NB4 (cell line): ENCODE results near the gene ERICH6B.

Source experiments
- DNase-seq: peaks from one replicate; pipeline ENCODE4 v3.0.0; 2010; ENCODE audit warnings: low read depth
- H3K4me3 ChIP-seq: one replicate; pipeline ENCODE4 v1.5.1; 2011; ENCODE audit warnings: mild to moderate bottlenecking, low read depth, low read length, moderate library complexity
- MYC ChIP-seq: IDR thresholded peaks from 2 replicates; pipeline ENCODE4 v1.6.1; 2011; ENCODE audit warnings: low read depth, low read length
- POLR2A ChIP-seq: IDR thresholded peaks from 2 replicates; pipeline ENCODE4 v1.6.1; 2011; ENCODE audit warnings: mild to moderate bottlenecking; ENCODE audit not compliant: insufficient read length; ENCODE audit errors: extremely low read depth
- TF ChIP-seq, protein P1 (sequence below): IDR thresholded peaks from one replicate; pipeline ENCODE4 v1.5.1; 2012; ENCODE audit warnings: low read depth, low read length
- TF ChIP-seq, protein P2 (sequence below): IDR thresholded peaks from 2 replicates; pipeline ENCODE4 v1.6.1; 2011; ENCODE audit warnings: low read depth, low read length

The ERICH6B gene

DNA sequence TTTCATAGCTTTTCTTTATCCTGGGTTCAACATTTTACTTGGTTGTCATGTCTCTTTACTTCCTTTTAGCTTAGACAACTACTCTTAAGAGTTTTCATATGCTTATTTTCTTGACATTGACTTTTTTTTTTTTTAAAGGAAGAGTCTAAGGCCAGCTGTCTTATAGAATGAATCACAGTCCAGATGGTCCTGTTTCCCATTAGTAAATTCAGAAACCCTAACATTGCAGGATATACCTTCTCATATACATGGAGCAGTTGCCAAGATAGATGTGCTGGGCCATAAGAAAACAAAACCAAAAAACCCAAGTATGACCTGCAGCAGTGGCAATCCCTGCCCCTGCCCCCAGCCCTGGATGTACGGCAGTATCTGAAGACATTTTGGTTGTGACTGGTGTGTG lies 78.0 kb downstream of the ERICH6B start:
- TF ChIP-seq, protein P1, sequence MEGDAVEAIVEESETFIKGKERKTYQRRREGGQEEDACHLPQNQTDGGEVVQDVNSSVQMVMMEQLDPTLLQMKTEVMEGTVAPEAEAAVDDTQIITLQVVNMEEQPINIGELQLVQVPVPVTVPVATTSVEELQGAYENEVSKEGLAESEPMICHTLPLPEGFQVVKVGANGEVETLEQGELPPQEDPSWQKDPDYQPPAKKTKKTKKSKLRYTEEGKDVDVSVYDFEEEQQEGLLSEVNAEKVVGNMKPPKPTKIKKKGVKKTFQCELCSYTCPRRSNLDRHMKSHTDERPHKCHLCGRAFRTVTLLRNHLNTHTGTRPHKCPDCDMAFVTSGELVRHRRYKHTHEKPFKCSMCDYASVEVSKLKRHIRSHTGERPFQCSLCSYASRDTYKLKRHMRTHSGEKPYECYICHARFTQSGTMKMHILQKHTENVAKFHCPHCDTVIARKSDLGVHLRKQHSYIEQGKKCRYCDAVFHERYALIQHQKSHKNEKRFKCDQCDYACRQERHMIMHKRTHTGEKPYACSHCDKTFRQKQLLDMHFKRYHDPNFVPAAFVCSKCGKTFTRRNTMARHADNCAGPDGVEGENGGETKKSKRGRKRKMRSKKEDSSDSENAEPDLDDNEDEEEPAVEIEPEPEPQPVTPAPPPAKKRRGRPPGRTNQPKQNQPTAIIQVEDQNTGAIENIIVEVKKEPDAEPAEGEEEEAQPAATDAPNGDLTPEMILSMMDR = no peak
- TF ChIP-seq POLR2A (no peak), MYC (no peak)
- TF ChIP-seq, protein P2, sequence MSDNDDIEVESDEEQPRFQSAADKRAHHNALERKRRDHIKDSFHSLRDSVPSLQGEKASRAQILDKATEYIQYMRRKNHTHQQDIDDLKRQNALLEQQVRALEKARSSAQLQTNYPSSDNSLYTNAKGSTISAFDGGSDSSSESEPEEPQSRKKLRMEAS = no peak
- H3K4me3 ChIP-seq = no peak overlapping the region
- no peak for DNase-seq

DNA sequence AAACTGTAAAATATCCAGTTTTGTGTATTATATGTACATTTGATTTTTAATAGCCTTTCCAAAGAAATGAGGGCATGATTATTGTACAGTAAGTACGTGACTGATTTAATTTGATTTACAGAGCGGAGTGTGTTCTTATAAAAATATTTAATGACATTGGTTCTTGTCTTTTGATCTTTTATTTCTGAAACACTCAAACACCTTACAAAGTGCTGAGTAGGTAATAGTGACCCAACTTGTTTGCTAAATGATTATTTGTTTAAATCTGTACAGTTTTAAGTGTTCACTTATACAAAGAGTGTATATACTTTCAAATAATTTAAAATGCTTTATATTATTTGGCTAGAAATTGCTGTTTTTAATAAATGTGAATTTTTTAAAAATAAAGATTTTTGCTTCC lies 79.3 kb downstream of the ERICH6B start:
- TF ChIP-seq, protein P2 = no peak
- TF ChIP-seq, protein P1 = no peak
- TF ChIP-seq MYC (no peak), POLR2A (no peak)
- DNase-seq = no peak
- no peak overlapping the region for H3K4me3 ChIP-seq

DNA sequence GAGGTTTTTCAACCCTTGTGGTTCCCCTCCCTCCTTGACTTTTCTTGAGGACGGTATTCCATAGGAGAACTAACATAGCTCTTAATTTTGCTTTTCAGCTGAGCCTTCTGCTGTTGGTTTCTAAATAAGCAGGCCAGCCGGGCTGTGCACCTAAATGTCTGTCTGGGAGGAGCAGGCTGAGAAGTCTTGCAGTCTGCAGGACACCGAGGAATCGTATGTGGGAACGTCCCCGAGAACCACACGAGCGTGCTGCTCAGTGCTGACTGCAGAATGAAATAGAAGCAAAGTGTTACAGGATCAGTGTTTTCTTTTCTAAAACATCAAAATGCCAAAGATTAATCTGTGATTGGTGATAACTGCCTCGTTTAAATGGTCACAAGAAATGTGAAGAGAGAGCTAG lies 80.9 kb downstream of the ERICH6B start:
- TF ChIP-seq, protein P2 = no peak
- no peak overlapping the region for H3K4me3 ChIP-seq
- no peak for DNase-seq

DNA sequence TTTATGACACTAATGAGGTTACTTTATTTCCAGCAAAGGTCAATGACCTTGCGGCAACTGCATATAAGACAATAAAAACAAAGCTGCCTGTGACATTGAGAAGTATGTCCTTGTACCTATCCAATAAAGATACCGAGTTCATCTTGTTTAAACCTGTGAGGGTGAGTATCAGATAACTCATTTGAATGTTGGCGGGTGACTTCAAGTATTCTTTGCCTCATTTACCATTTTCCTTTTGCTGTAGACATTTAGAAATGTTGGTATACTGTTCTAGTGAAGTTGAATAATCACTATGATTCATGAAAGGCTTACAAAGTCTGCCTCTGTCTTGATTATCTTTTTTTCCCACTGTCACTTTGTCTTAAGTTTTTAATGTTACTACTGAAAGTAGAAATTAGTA lies 85.8 kb downstream of the ERICH6B start:
- no peak for DNase-seq
- no peak overlapping the region for H3K4me3 ChIP-seq
- TF ChIP-seq, protein P2 = no peak
- no peak for TF ChIP-seq MYC
- TF ChIP-seq, protein P1 = no peak
- no peak for TF ChIP-seq POLR2A

DNA sequence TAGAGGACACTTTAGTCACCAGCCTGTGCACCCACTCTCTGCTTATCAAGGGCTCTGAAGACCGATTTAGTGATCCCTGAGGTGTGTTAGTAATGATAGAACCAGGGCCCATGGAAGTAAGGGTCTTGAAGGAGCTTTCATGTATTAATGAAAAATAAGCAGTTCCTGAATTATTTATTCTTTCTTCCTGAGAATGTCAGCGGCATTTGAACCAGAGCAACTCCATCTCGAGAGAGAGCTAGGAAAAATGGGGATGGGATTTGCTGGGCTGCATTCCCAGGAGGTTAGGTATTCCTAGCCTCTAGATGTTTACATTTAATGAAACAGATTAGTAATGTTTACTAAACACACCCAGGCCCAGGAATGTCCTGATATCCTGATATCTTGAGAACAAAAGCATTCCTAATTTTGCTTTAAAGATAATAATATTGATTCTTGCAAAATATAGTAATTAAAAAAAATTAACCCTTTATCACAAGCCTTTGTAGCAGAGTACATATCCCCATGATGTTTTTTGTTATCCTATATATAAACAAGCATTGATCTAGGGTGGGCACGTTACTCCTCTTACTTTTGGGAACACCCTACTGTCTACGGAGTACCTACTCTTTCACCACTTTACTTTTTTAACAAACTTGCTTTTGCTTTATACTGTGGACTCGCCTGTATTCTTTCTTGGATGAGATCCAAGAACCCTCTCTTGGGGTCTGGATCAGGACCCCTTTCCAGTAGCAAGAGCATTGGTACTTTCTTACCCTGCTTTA lies 87.7 kb downstream of the ERICH6B start:
- TF ChIP-seq, protein P2 = no peak
- no peak for TF ChIP-seq MYC
- TF ChIP-seq, protein P1 = no peak
- DNase-seq = no peak
- H3K4me3 ChIP-seq = no peak overlapping the region

DNA sequence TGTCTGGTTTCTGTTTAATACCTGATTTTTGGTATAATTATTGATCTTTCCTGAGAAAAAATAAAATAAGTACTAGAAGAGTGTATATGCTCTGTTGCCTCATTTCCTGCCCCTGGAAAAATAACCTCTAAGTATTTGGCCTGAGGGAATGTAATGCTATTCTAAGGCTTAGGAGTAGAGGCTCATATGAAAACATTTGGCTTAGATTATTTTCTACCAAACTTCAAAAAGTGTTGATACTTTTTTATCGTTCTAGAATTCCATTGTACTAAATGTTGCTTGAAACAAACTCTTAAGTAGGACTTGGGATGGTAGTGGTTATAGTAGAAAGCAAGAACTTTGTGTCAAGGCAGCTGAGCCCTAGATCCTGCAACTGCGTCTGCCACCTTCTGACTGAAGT lies 93.0 kb downstream of the ERICH6B start:
- no peak for DNase-seq
- TF ChIP-seq, protein P1 = no peak
- TF ChIP-seq POLR2A (no peak), MYC (no peak)
- TF ChIP-seq, protein P2 = no peak
- no peak overlapping the region for H3K4me3 ChIP-seq
